ENCODE results near the gene CNIH4. TPM values are rescaled to one million over a fixed set of nuclear protein-coding genes. Genes with fewer than 3 reads are reported as not detected.
"Not testable (repeated sequence)": the region's sequence is repeated elsewhere in the genome, so short reads cannot be mapped to it uniquely, and the experiment has no call there.

CNIH4 gene
- total RNA-seq, 1 donor from 2014 or later: 117 TPM

GRCh38 chr1:224348137-224348536 lies 8.5 kb upstream of the CNIH4 start:
- DNase-seq (ENCODE audit: low read depth in 2 of 2): no peak

GRCh38 chr1:224349716-224350115 lies 7.0 kb upstream of the CNIH4 start:
- not testable (repeated sequence) for DNase-seq (ENCODE audit: low read depth in 2 of 2)

- DNase-seq (ENCODE audit: low read depth in 2 of 2): not testable (repeated sequence)
These were observed 4.1 kb upstream of the CNIH4 start for GRCh38 chr1:224352436-224353085.

GRCh38 chr1:224353975-224354925 lies 2.4 kb upstream of the CNIH4 start:
- no peak for DNase-seq (ENCODE audit: low read depth in 2 of 2)

- DNase-seq (ENCODE audit: low read depth in 2 of 2): peak in 1 of 2 donors; percentile 6
These were observed 996 bp downstream of the CNIH4 start for GRCh38 chr1:224357626-224358124.

- DNase-seq (ENCODE audit: low read depth in 2 of 2): no peak
These were observed 1.6 kb downstream of the CNIH4 start for GRCh38 chr1:224358237-224358636.

- no peak for DNase-seq (ENCODE audit: low read depth in 2 of 2)
These were observed 2.5 kb downstream of the CNIH4 start for GRCh38 chr1:224359207-224359606.

- no peak for DNase-seq (ENCODE audit: low read depth in 2 of 2)
These were observed 11.7 kb downstream of the CNIH4 start for GRCh38 chr1:224368409-224368808.

- no peak for DNase-seq (ENCODE audit: low read depth in 2 of 2)
These were observed 16.4 kb downstream of the CNIH4 start for GRCh38 chr1:224373008-224373590.

- DNase-seq (ENCODE audit: low read depth in 2 of 2): no peak
These were observed 18.4 kb downstream of the CNIH4 start for GRCh38 chr1:224375059-224375458.

GRCh38 chr1:224377676-224378006 lies 21.0 kb downstream of the CNIH4 start:
- DNase-seq (ENCODE audit: low read depth in 2 of 2): peak in 1 of 2 donors; percentile 40

GRCh38 chr1:224378855-224379631 lies 22.4 kb downstream of the CNIH4 start:
- no peak for DNase-seq (ENCODE audit: low read depth in 2 of 2)

- DNase-seq (ENCODE audit: low read depth in 2 of 2): no peak
These were observed 23.3 kb downstream of the CNIH4 start for GRCh38 chr1:224380003-224380402.

GRCh38 chr1:224381880-224382548 lies 25.3 kb downstream of the CNIH4 start:
- no peak for DNase-seq (ENCODE audit: low read depth in 2 of 2)

GRCh38 chr1:224383218-224383617 lies 26.5 kb downstream of the CNIH4 start:
- no peak for DNase-seq (ENCODE audit: low read depth in 2 of 2)

- no peak for DNase-seq (ENCODE audit: low read depth in 2 of 2)
These were observed 30.7 kb downstream of the CNIH4 start for GRCh38 chr1:224387302-224387912.

- DNase-seq (ENCODE audit: low read depth in 2 of 2): no peak
These were observed 31.3 kb downstream of the CNIH4 start for GRCh38 chr1:224387943-224388342.

GRCh38 chr1:224390517-224390916 lies 33.8 kb downstream of the CNIH4 start:
- DNase-seq (ENCODE audit: low read depth in 2 of 2): no peak

- DNase-seq (ENCODE audit: low read depth in 2 of 2): no peak
These were observed 36.0 kb downstream of the CNIH4 start for GRCh38 chr1:224392411-224393249.

- DNase-seq (ENCODE audit: low read depth in 2 of 2): no peak
These were observed 36.6 kb downstream of the CNIH4 start for GRCh38 chr1:224393294-224393693.
